ENCODE data around the gene B3GNT3.

GRCh38 chr19:17753976-17754375 is 41.0 kb upstream of the B3GNT3 start:
- TF ChIP-seq CTCF (conservative IDR thresholded peaks at IDR 0.05 in 1 of 2, IDR thresholded peaks at IDR 0.05 in 1 of 2; ENCODE audit: low read depth in 1 of 2, low read length in 2 of 2) (no peak), EZH2 (IDR thresholded peaks at IDR 0.05; ENCODE audit: low read length, missing control alignments) (no peak)

All from fibroblast of lung (primary cell).